Hematopoietic multipotent progenitor cell treated with erythropoietin and hydrocortisone succinate and interleukin-3 and kit ligand, for 8 days (in vitro differentiated cells): Measurements from ENCODE around the gene GSTT2.
"Not testable (repeated sequence)": the region's sequence is repeated elsewhere in the genome, so short reads cannot be mapped to it uniquely, and the experiment has no call there.

Experiments used
- DNase-seq: peaks from one replicate; pipeline ENCODE4 v3.0.0-alpha.2; 2015

Gene GSTT2

DNA sequence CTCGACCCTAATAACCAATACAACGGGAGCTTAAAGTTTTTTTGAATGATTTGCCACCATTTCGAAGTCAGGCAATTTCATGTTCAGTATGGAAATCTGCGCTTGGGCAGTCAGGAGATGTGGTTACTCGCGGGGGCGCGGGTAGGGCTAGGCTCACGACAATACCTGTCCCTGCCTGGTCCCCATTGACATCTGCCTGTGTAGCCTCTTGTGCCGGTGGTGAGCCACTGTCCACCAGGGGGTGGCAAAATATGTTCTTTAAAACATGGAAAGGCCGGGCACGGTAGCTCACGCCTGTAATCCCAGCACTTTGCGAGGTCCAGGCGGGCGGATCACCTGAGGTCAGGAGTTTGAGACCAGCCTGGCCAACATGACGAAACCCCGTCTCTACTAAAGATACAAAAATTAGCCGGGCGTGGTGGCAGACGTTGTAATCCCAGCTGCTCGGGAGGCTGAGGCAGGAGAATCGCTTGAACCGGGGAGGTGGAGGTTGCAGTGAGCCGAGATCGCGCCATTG lies 5.0 kb upstream of the GSTT2 start:
- DNase-seq, result not testable (repeated sequence)

GRCh38 chr22:23977304-23977703 lies 2.6 kb upstream of the GSTT2 start:
- not testable (repeated sequence) for DNase-seq

- DNase-seq, result not testable (repeated sequence)
Observed at GRCh38 chr22:23980567-23980966, 633 bp downstream of the GSTT2 start.

DNA sequence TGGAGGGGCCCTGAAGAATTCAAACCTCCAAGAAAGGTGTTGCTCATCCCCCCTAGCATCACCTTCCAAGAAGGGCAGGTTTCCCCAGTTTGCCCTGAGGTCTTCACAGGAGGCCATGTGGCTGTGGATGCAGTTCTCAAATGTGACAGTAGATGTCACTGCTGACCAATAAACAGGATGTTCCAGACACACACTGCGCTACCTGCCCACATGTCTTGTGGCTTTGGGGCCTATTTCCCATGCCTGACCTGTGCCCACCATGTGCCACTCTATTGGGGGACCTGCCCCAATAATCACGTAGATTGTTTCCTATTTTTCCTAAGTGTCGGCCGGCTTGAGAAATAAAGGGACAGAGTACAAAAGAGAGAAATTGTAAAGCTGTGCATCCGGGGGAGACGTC lies 4.5 kb downstream of the GSTT2 start:
- peak; percentile 75 for DNase-seq

GRCh38 chr22:23986089-23986488 lies 6.2 kb downstream of the GSTT2 start:
- not testable (repeated sequence) for DNase-seq

DNA sequence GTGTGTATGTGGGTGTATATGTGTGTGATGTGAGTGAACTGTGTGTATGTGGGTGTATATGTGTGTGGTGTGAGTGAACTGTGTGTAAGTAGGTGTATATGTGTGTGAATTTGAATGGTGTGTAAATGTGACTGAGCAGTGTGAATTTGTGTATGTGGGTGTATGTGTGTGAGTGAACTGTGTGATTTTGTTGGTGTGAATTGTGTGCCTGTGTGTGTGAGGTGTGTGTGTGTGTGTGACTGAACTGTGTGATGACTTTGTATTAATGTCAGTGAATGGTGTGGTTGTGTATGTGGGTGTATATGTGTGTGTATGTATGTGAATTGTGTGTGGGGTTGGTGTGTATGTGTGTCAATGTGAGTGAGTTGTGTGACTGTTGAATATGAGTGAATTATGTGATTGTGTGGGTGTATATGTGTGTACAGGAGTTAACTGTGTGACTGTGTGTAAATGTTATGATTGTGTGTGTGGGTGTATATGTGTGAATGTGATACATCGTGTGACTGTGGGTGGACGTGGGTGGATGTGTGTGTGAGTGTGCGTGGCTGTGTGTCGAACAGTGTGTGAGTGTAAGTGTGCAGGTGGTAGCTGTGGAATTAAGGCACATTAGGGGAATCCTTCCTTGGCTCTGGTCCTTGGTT lies 6.7 kb downstream of the GSTT2 start:
- not testable (repeated sequence) for DNase-seq

- not testable (repeated sequence) for DNase-seq
Observed at GRCh38 chr22:23989583-23990244, 9.8 kb downstream of the GSTT2 start.

- DNase-seq, result not testable (repeated sequence)
Observed at GRCh38 chr22:23993080-23993479, 13.1 kb downstream of the GSTT2 start.

- peak; percentile 82 for DNase-seq
Observed at GRCh38 chr22:23993581-23994177, 13.7 kb downstream of the GSTT2 start.

- DNase-seq, result no peak
Observed at GRCh38 chr22:23997092-23997491, 17.2 kb downstream of the GSTT2 start.

DNA sequence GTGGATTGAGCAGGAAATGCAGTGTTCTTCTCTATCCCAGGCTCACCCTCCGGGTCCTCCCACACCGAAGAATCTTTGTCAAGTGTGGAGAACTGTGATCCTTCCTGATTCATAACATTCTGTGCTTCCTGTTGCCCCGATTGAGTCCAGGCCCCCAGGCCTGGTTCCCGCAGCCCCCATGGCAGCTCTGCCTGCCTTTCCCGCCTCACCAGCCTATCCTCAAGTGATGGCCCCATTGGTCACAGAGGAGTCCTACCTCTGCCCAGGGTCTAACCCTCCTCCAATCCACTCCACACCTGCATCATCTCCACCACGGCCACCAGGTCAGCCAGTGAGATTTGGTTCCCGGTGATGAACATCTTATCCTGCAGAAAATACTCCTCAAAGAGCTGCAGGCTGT lies 19.8 kb downstream of the GSTT2 start:
- not testable (repeated sequence) for DNase-seq

- no peak for DNase-seq
Observed at GRCh38 chr22:24001314-24001713, 21.4 kb downstream of the GSTT2 start.

GRCh38 chr22:24002272-24002671 lies 22.3 kb downstream of the GSTT2 start:
- no peak for DNase-seq

DNA sequence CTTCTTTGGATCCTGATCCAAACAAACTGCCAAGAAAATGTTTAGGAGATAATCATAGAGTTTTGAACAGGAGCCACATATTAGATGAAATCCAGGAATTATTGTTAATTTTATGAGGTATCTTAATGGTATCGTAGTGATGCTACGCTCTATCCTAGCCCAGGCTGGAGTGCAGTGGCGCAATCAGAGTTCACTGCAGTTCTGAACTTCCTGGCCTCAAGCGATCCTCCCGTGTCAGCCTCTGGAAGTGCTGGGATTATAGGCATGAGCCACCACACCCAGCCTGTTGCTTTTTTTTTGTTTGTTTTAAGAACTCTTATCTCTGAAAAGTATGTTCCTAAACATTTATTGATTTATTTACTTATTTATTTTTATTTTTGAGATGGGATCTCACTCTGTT lies 22.9 kb downstream of the GSTT2 start:
- DNase-seq, result no peak

GRCh38 chr22:24003887-24004286 lies 24.0 kb downstream of the GSTT2 start:
- no peak for DNase-seq

- DNase-seq, result no peak
Observed at GRCh38 chr22:24005201-24005600, 25.3 kb downstream of the GSTT2 start, which contains the start of gene GSTT4. Gene GSTT4 (minus strand): TSS chr22:24005453. CDS start chr22:24005356, 97 bp downstream.

DNA sequence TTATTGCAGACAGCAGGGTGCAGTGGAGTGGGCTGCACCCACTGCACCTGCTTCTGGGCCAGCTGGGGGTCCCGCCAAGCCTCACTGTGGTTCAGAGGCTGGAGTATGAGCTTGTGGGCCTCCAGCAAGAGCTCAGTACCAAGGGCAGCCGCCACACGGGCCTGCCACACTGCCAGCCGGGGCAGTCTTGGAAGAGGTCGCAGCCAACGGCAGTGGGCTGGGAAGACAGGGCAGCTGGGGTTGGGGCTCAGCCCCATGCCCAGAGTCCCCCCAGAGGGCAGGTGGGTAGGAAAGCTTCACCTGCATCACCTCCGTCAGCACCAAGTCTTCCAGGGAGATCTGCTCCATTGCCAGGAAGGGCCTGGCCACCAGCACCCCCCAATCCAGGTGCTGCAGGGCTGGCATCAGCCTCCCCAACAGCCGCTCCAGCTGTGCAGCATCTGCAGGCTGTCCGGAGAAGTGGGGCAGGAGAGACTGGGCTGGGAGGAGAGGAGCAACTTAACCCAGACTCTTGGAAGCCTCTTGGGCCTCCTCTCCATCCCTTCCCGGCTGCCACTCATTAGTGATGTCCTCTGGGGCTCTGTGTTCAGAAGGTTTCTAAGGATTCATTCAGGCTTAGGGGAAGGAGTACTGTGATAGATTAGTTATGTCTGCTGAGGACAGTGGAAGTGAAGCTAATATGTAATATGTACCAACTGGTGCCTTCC lies 26.4 kb downstream of the GSTT2 start:
- no peak for DNase-seq

GRCh38 chr22:24006914-24007214 lies 26.9 kb downstream of the GSTT2 start:
- no peak for DNase-seq

- DNase-seq, result no peak
Observed at GRCh38 chr22:24007253-24008021, 27.5 kb downstream of the GSTT2 start.

- DNase-seq, result no peak
Observed at GRCh38 chr22:24008022-24008283, 28.0 kb downstream of the GSTT2 start.

DNA sequence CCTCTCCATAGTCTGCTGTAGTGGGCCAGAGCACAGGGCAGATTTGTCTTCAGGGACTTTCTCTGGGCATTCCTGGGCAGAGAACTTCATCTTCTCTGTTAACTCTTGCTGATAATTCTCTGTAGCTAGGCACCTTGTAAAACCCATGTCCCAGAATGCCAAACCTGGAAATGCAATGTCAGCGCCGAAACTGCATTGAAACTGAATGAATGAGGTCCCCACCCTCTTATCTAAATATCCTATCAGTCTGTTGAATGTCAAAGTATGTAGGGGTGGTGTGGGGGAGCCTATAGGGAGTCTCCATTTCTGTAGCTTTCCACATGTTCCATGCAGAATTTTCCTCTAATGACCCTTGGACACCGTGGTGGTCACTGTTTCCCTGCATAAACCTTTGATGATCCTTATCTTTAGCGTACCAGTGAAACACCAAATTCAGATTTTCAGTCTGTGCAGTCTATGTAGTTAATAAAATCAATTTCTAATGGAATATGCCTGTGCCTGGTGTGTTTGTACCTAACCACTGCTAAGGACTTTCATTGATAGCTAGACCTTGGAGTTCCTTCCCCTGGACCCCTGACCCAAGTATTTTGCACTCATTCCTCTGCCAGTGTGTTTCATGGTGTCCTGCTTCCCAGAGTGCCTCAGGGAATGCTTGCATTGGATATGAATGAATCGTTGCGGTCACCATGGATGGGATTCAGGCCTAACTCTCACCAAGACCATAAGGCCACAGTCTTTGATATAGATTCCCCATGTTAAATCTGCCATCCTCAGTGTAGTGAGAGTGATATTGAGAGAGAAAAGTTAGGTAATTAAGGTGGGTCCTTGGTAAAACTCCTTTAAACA lies 28.7 kb downstream of the GSTT2 start:
- DNase-seq, result no peak
